ENCODE results near the gene ADAMTS17. TPM values are rescaled to one million over a fixed set of nuclear protein-coding genes. Genes with fewer than 3 reads are reported as not detected.

The ADAMTS17 gene
- total RNA-seq, 1 experiment from 2014 or later = 3.2 TPM

DNA sequence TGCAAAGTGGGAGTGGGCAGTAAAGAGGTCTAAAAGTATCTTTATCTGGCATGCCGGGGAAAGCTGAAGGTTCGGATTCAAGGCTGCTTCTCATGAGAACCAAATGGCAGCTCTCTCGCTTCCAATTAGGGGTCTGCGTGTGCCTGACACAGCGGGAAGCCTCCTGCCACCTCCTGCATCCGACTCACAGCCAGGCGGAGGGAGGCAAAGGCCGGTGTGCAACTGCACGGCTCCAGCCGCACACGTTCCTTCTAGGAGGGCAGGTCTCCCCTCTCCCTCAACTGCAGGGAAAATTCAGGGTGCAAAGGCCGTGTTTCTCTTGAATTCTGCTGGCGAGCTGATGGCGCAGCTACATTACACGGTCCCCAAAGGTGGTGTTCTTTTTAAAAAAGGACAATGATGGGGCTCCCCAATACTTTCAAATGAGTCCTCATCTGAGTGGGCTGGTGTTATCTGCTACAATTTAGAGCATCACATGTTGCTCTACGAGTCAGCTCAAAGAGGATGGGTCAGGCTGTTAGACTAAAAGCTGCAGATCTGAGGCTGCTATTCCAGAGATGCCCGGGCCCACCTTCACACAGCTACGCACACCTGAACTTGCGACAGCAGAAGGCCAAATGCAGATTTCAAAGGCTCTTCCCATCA lies 226.6 kb downstream of the ADAMTS17 start:
- Histone ChIP-seq H3K9me3 (ENCODE audit: insufficient read depth, low read depth) (no peaks in the 10 kb centered on the region), H3K4me2 (no peak overlapping the region), H3K36me3 (ENCODE audit: low read depth) (no peaks in the 10 kb centered on the region), H3K27me3 (ENCODE audit: insufficient read depth, low read depth) (no peaks in the 10 kb centered on the region), H3K9me2 (ENCODE audit: insufficient read depth) (no peaks in the 10 kb centered on the region), H2AFZ (no peak overlapping the region), H3K27ac (no peak overlapping the region), H4K20me1 (ENCODE audit: insufficient read depth) (no peaks in the 10 kb centered on the region), H3K79me2 (ENCODE audit: low read depth) (no peaks in the 10 kb centered on the region), H3K4me1 (replicated peaks; ENCODE audit: insufficient read depth) (peaks cover 16% of the 10 kb centered on the region), H3K4me3 (no peak overlapping the region), H3F3A (ENCODE audit: insufficient read depth, low read depth) (peaks cover 6% of the 10 kb centered on the region; the same call in 1 of the 2 replicates)
- POLR2A ChIA-PET (ENCODE audit: unreplicated experiment) = interaction anchor here (0.6 kb wide), 1 partner anchor 1521 kb away, joined by 4 read pairs; no protein-coding TSS in a partner anchor
- TF ChIP-seq, protein P1, sequence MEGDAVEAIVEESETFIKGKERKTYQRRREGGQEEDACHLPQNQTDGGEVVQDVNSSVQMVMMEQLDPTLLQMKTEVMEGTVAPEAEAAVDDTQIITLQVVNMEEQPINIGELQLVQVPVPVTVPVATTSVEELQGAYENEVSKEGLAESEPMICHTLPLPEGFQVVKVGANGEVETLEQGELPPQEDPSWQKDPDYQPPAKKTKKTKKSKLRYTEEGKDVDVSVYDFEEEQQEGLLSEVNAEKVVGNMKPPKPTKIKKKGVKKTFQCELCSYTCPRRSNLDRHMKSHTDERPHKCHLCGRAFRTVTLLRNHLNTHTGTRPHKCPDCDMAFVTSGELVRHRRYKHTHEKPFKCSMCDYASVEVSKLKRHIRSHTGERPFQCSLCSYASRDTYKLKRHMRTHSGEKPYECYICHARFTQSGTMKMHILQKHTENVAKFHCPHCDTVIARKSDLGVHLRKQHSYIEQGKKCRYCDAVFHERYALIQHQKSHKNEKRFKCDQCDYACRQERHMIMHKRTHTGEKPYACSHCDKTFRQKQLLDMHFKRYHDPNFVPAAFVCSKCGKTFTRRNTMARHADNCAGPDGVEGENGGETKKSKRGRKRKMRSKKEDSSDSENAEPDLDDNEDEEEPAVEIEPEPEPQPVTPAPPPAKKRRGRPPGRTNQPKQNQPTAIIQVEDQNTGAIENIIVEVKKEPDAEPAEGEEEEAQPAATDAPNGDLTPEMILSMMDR (conservative IDR thresholded peaks at IDR 0.05) = no peak
- no peak for TF ChIP-seq EZH2 (IDR thresholded peaks at IDR 0.05; ENCODE audit: low read depth)
- no peak for DNase-seq
- intact Hi-C loops (cut with micrococcal nuclease; ENCODE audit: unreplicated experiment) = no loop called here
- CTCF ChIA-PET = interaction anchor here (0.7 kb wide), 1 partner anchor 15 kb away, joined by 6 read pairs; no protein-coding TSS in a partner anchor
- BruUV-seq (replicated peaks) = no TSS peak

- H3F3A ChIP-seq (ENCODE audit: insufficient read depth, low read depth) = peaks cover 6% of the 10 kb centered on the region; the same call in 1 of the 2 replicates
- no peaks in the 10 kb centered on the region for H3K27me3 ChIP-seq (ENCODE audit: insufficient read depth, low read depth)
- no peaks in the 10 kb centered on the region for H3K79me2 ChIP-seq (ENCODE audit: low read depth)
- H3K4me1 ChIP-seq (replicated peaks; ENCODE audit: insufficient read depth) = peaks cover 16% of the 10 kb centered on the region
- no peak overlapping the region for H3K4me2 ChIP-seq
- no peak overlapping the region for H3K4me3 ChIP-seq
- ChIA-PET CTCF (interaction anchor here (0.6 to 1.5 kb wide), 2 partner anchors 235 to 1590 kb away, joined by 4 to 15 read pairs; no protein-coding TSS in a partner anchor), POLR2A (ENCODE audit: unreplicated experiment) (no interaction called here)
- peak in 1 of 2 experiments; percentile 18 for DNase-seq
- no peaks in the 10 kb centered on the region for H3K36me3 ChIP-seq (ENCODE audit: low read depth)
- no peaks in the 10 kb centered on the region for H4K20me1 ChIP-seq (ENCODE audit: insufficient read depth)
- no peaks in the 10 kb centered on the region for H3K9me2 ChIP-seq (ENCODE audit: insufficient read depth)
- TF ChIP-seq, protein P1 (conservative IDR thresholded peaks at IDR 0.05) = no peak
- TF ChIP-seq EZH2 (IDR thresholded peaks at IDR 0.05; ENCODE audit: low read depth) = no peak
- H2AFZ ChIP-seq = no peak overlapping the region
- no TSS peak for BruUV-seq (replicated peaks)
- no peak overlapping the region for H3K27ac ChIP-seq
- no peaks in the 10 kb centered on the region for H3K9me3 ChIP-seq (ENCODE audit: insufficient read depth, low read depth)
- intact Hi-C loops (cut with micrococcal nuclease; ENCODE audit: unreplicated experiment) = loop anchor here (5.0 kb wide), 1 partner anchor 152 kb away; no protein-coding TSS in a partner anchor
These were observed 227.2 kb downstream of the ADAMTS17 start for GRCh38 chr15:100114571-100114970.

DNA sequence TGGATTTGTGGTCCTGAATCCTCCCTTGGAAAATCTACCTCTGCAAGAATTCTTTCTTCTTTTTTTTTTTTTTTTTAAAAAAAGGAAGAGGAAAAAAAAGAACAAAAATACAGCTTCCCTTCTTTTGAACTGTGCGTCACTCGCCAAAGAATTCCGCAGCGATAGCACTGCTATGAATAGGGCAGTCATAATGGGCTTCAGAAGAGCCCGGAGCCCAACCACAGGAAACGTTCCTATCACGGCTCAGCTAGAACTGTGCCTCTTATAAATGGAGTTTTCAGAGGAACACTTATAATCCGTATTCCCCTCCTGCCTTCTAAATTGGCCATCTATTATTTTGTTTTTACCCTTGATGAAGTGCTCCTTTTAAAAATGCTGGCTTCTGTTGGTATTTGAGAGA lies 227.7 kb downstream of the ADAMTS17 start:
- no peak overlapping the region for H2AFZ ChIP-seq
- no peaks in the 10 kb centered on the region for H4K20me1 ChIP-seq (ENCODE audit: insufficient read depth)
- H3K4me2 ChIP-seq = no peak overlapping the region
- DNase-seq = peak in 1 of 2 experiments; percentile 48
- H3K9me2 ChIP-seq (ENCODE audit: insufficient read depth) = no peaks in the 10 kb centered on the region
- intact Hi-C loops (cut with micrococcal nuclease; ENCODE audit: unreplicated experiment) = loop anchor here (5.0 kb wide), 1 partner anchor 152 kb away; no protein-coding TSS in a partner anchor
- no peak overlapping the region for H3K27ac ChIP-seq
- no peaks in the 10 kb centered on the region for H3K9me3 ChIP-seq (ENCODE audit: insufficient read depth, low read depth)
- TF ChIP-seq, protein P1 (conservative IDR thresholded peaks at IDR 0.05) = no peak
- no peak for TF ChIP-seq EZH2 (IDR thresholded peaks at IDR 0.05; ENCODE audit: low read depth)
- no peak overlapping the region for H3K4me3 ChIP-seq
- H3F3A ChIP-seq (ENCODE audit: insufficient read depth, low read depth) = peaks cover 6% of the 10 kb centered on the region; the same call in 1 of the 2 replicates
- CTCF ChIA-PET = interaction anchor here (0.6 to 1.5 kb wide), 2 partner anchors 235 to 1590 kb away, joined by 4 to 15 read pairs; no protein-coding TSS in a partner anchor
- no peaks in the 10 kb centered on the region for H3K79me2 ChIP-seq (ENCODE audit: low read depth)
- POLR2A ChIA-PET (ENCODE audit: unreplicated experiment) = interaction anchor here (0.6 to 0.8 kb wide), 2 partner anchors 58 to 177 kb away, joined by 3 to 26 read pairs; no protein-coding TSS in a partner anchor
- no peaks in the 10 kb centered on the region for H3K27me3 ChIP-seq (ENCODE audit: insufficient read depth, low read depth)
- H3K4me1 ChIP-seq (replicated peaks; ENCODE audit: insufficient read depth) = peaks cover 16% of the 10 kb centered on the region
- H3K36me3 ChIP-seq (ENCODE audit: low read depth) = no peaks in the 10 kb centered on the region
- no TSS peak for BruUV-seq (replicated peaks)
